Lung (tissue), 12 donors: ENCODE data around the gene ISOC1. TPM values are rescaled to one million over a fixed set of nuclear protein-coding genes. Genes with fewer than 3 reads are reported as not detected.

Experiments used
- ATAC-seq: fragments of 200-7000 bp; cut with Tn5 transposase; one replicate; pipeline ENCODE4 v1.9.1; 2020; ENCODE audit warnings: moderate number of reproducible peaks; ENCODE audit not compliant: insufficient read depth, low FRiP score
- DNase-seq, 3 donors: peaks; one replicate each; pipeline ENCODE4 v3.0.0-alpha.2; 2013 to 2017
- H3K27ac ChIP-seq, 2 donors: one replicate each; pipeline ENCODE4 v1.5.1; 2013; ENCODE audit warnings: mild to moderate bottlenecking in 2 of 2, moderate library complexity in 2 of 2, control low read depth in 1 of 2, inconsistent platforms in 1 of 2, low read depth in 1 of 2, low read length in 1 of 2
- H3K27me3 ChIP-seq, 3 donors: one replicate each; pipeline ENCODE4 v1.5.1; 2013; ENCODE audit warnings: low read length in 2 of 3; ENCODE audit not compliant: control insufficient read depth in 3 of 3, insufficient read depth in 3 of 3
- H3K36me3 ChIP-seq, 4 donors: one replicate each; pipeline ENCODE4 v1.5.1; 2013; ENCODE audit warnings: low read length in 4 of 4, mild to moderate bottlenecking in 1 of 4, moderate library complexity in 1 of 4; ENCODE audit not compliant: control insufficient read depth in 4 of 4, insufficient read depth in 4 of 4
- H3K4me1 ChIP-seq, 5 donors: one replicate each; pipeline ENCODE4 v1.5.1; 2013; ENCODE audit warnings: low read length in 5 of 5, mild to moderate bottlenecking in 2 of 5, moderate library complexity in 1 of 5; ENCODE audit not compliant: control insufficient read depth in 5 of 5, insufficient read depth in 5 of 5
- H3K4me3 ChIP-seq: one replicate; pipeline ENCODE4 v1.5.1; 2013; ENCODE audit warnings: mild to moderate bottlenecking, control low read depth, moderate library complexity
- H3K9ac ChIP-seq, 2 donors: one replicate each; pipeline ENCODE4 v1.5.1; 2013; ENCODE audit warnings: low read length in 2 of 2, control low read depth in 1 of 2; ENCODE audit not compliant: insufficient read depth in 1 of 2
- H3K9me3 ChIP-seq, 4 donors: one replicate each; pipeline ENCODE4 v1.5.1; 2013; ENCODE audit warnings: low read length in 3 of 4, mild to moderate bottlenecking in 1 of 4, moderate library complexity in 1 of 4; ENCODE audit not compliant: control insufficient read depth in 4 of 4, insufficient read depth in 3 of 4
- WGBS, 2 donors: extraction: QIAGEN DNeasy Blood & Tissue Kit; methylation state at CpG; one replicate each; pipeline ENCODE4 v1.1.7; 2013; 5-methylcytosine and 5-hydroxymethylcytosine counted together
- polyA plus RNA-seq, 2 donors: library from polyadenylated mRNA; stranded (reverse); fragments of 200-250 nt; gene quantifications; one replicate each; pipeline ENCODE4 v1.2.1, GENCODE V29; 2013
- total RNA-seq, 2 donors: library from RNA; depleted of rRNA in 1 of 2; stranded (reverse); fragments of >200 nt in 1 of 2; gene quantifications; one replicate each; pipeline ENCODE4 v1.2.1, GENCODE V29; 2014 to 2021
- TF ChIP-seq, protein P1 (sequence below): IDR thresholded peaks from 2 replicates; pipeline ENCODE4 v1.5.1; 2012; ENCODE audit warnings: mild to moderate bottlenecking; ENCODE audit errors: control extremely low read depth, extremely low read depth
- donor health status: control.
- donor health status: control.
- donor health status: Bipolar disorder and iron deficiency.
- donor health status: healthy.
- donor health status: DM: yes; HTN: yes; CAD: no.

Gene ISOC1
- total and polyA plus RNA-seq, 4 donors: 13.4 to 34.8 (median 17.6) TPM

DNA sequence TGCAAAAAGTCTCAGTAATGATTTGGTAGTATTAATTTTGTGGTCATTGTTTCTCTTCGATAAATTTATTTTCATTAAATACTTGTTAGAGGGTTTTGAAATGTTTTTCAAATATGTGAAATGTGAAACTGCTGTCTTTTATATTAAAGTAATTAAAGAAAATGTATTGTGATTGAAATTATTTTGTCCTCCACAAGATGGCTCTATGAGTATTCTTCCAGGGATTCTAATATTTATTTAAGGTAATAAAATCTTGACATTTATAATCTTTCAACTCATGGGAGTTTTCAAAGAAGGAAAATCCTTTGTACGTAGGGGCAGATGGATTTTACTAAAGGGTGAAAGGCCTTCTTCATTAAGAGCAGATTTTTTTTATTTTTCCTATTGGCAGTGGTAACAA lies 19.3 kb downstream of the ISOC1 start:
- no peaks in the 10 kb centered on the region for H3K9me3 ChIP-seq
- no peak overlapping the region for H3K4me3 ChIP-seq
- H3K9ac ChIP-seq: no peak overlapping the region
- peaks cover 0 to 29% (median 10%) of the 10 kb centered on the region in 5 donors for H3K4me1 ChIP-seq
- peaks cover 3 to 12% (median 6%) of the 10 kb centered on the region in 4 donors for H3K36me3 ChIP-seq
- 48 to 86% methylated on average over 2 of the region's 2 CpGs for WGBS, 2 donors
- H3K27me3 ChIP-seq: no peaks in the 10 kb centered on the region
- no peak overlapping the region for H3K27ac ChIP-seq
- TF ChIP-seq, protein P1, sequence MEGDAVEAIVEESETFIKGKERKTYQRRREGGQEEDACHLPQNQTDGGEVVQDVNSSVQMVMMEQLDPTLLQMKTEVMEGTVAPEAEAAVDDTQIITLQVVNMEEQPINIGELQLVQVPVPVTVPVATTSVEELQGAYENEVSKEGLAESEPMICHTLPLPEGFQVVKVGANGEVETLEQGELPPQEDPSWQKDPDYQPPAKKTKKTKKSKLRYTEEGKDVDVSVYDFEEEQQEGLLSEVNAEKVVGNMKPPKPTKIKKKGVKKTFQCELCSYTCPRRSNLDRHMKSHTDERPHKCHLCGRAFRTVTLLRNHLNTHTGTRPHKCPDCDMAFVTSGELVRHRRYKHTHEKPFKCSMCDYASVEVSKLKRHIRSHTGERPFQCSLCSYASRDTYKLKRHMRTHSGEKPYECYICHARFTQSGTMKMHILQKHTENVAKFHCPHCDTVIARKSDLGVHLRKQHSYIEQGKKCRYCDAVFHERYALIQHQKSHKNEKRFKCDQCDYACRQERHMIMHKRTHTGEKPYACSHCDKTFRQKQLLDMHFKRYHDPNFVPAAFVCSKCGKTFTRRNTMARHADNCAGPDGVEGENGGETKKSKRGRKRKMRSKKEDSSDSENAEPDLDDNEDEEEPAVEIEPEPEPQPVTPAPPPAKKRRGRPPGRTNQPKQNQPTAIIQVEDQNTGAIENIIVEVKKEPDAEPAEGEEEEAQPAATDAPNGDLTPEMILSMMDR: no peak
- DNase-seq (no peak), ATAC-seq (no peak)

DNA sequence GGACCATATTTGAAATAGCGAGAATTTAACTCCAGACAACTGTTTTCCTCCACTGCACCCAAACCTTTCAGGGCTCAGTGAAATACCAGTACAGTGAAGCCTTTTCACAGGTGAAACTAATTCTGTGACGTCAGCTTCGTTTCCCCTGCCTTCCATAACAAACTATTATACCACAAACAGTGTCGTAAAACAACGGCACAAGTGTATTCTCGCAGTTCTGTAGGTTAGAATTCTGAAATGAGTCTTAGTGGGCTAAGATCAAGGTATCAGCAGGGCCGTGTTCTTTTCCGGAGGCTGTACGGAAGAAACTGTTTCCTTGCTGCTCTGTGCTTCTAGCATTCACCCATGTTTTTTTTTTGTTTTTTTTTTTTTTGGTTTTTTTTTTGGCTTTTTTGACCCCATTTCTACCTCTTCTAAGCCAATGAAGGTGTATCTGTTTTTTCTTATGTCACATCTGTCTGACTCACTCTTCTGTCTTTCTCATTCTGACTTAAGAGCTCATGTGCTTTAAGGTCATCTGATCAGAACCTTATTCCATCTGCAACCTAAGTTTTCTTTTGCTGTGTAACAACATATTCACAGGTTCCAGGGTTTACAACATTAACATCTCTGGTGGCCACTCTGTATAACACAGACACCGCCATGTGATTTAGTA lies 20.1 kb downstream of the ISOC1 start:
- Histone ChIP-seq H3K27me3 (no peaks in the 10 kb centered on the region), H3K27ac (no peak overlapping the region), H3K36me3 (peaks cover 3 to 12% (median 6%) of the 10 kb centered on the region in 4 donors), H3K4me3 (no peak overlapping the region), H3K4me1 (peaks cover 0 to 25% (median 10%) of the 10 kb centered on the region in 5 donors), H3K9ac (no peak overlapping the region), H3K9me3 (no peaks in the 10 kb centered on the region)
- TF ChIP-seq, protein P1: no peak
- ATAC-seq (no peak), DNase-seq (no peak)
- WGBS, 2 donors: 90 to 96% methylated on average over 10 of the region's 10 CpGs

DNA sequence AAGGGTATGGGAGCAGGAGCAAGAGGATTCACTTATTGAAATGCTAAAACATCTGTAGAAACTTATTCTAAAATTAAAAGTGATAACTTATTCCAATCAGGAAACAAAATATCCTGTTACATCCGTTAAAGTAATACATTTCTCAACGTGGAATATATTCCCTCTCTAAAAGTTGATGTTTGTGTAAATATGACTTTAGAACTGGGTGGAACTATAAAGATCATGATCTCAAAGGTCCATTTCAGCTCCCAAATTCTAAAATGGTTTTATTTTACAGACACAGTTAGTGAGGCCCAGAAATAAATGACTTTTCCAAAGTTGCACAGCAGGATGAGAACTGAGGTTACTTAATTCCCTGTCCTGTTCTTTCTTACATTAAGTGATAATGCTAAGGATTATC lies 21.1 kb downstream of the ISOC1 start:
- H3K4me3 ChIP-seq: no peak overlapping the region
- ATAC-seq (no peak), DNase-seq (no peak)
- H3K4me1 ChIP-seq: peaks cover 0 to 19% (median 2%) of the 10 kb centered on the region in 5 donors
- TF ChIP-seq, protein P1: no peak
- no peak overlapping the region for H3K9ac ChIP-seq
- 66 to 77% methylated on average over 2 of the region's 2 CpGs for WGBS, 2 donors
- H3K36me3 ChIP-seq: peaks cover 3 to 12% (median 6%) of the 10 kb centered on the region in 4 donors
- no peak overlapping the region for H3K27ac ChIP-seq
- no peaks in the 10 kb centered on the region for H3K9me3 ChIP-seq
- H3K27me3 ChIP-seq: no peaks in the 10 kb centered on the region

DNA sequence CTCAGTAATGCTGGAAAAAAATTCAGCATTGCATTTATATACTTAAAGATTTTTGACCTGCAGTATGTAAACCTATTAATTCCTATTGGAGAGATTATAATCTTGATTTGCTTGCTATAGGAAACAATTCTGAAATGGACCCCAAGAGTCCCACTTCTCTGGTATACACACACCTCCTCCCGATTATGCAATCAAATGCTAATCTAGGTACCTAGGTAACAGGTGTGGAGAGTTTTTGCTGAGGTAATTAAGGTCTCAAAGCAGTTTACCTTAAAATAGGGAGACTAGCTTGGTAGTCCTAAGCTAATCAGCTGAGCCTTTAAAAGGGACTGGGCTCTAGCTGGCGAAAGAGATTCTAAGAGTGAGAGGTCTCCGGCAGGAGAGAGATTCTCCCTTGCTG lies 22.2 kb downstream of the ISOC1 start:
- no peak overlapping the region for H3K9ac ChIP-seq
- H3K36me3 ChIP-seq: peaks cover 3 to 12% (median 6%) of the 10 kb centered on the region in 4 donors
- H3K27ac ChIP-seq: no peak overlapping the region
- TF ChIP-seq, protein P1: no peak
- no peak overlapping the region for H3K4me3 ChIP-seq
- H3K4me1 ChIP-seq: peaks cover 0 to 12% (median 0%) of the 10 kb centered on the region in 5 donors
- DNase-seq: no peak
- H3K27me3 ChIP-seq: no peaks in the 10 kb centered on the region
- WGBS, 2 donors: 89 to 91% methylated on average over 3 of the region's 3 CpGs
- no peak for ATAC-seq
- no peaks in the 10 kb centered on the region for H3K9me3 ChIP-seq
